OCI-LY7 (cell line): ENCODE data around the gene HENMT1.

ENCODE experiments used
- EZH2phosphoT487 ChIP-seq: fragments of 200-600 bp; sonication (generic); IDR thresholded peaks from 2 replicates; pipeline ENCODE4 v1.6.1; 2018; ENCODE audit warnings: low read depth, borderline replicate concordance, mild to moderate bottlenecking, mixed run types, antibody characterized with exemption, low read length, moderate library complexity, mixed read lengths
- TF ChIP-seq, protein P1 (sequence below): fragments of 200-600 bp; sonication (generic); conservative IDR thresholded peaks from 2 replicates; pipeline ENCODE4 v1.5.1; 2014; ENCODE audit warnings: mild to moderate bottlenecking, antibody characterized with exemption, low read length, moderate library complexity, mixed read lengths

DNA sequence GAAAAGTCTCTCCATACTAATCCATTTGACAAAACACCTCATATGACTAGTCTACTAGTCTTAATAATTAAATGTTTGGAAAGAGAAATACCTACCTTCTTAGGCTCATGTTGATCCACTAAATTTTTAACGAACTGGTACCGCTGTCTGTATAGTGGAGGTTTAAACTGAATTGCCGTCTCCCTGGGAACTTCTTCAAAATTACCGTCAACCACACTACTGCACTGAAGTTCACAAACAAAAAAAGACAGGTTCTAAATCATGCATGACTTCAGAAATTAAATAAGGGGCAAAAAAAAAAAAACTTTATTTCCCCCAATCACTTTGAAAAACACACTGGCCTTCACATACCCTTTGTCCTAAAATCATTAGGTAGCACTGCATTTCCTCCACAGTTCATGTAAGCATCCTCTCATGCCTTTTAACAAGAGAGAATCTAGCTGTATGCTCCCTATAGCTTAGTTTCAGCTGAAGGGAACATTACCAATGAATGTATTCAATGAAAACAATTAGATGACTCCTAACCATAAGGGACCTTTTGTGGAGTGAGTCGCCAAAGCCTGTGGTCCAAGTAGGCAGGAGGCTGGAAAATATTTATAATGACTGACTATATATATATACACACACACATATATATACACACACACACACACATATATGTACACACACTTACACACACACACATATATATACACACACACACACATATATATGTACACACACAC, 3.4 kb downstream of the HENMT1 start:
- TF ChIP-seq, protein P1, sequence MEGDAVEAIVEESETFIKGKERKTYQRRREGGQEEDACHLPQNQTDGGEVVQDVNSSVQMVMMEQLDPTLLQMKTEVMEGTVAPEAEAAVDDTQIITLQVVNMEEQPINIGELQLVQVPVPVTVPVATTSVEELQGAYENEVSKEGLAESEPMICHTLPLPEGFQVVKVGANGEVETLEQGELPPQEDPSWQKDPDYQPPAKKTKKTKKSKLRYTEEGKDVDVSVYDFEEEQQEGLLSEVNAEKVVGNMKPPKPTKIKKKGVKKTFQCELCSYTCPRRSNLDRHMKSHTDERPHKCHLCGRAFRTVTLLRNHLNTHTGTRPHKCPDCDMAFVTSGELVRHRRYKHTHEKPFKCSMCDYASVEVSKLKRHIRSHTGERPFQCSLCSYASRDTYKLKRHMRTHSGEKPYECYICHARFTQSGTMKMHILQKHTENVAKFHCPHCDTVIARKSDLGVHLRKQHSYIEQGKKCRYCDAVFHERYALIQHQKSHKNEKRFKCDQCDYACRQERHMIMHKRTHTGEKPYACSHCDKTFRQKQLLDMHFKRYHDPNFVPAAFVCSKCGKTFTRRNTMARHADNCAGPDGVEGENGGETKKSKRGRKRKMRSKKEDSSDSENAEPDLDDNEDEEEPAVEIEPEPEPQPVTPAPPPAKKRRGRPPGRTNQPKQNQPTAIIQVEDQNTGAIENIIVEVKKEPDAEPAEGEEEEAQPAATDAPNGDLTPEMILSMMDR, result no peak
- TF ChIP-seq EZH2phosphoT487, result no peak
